Caco-2 (cell line): ENCODE results near the gene TBC1D24. TPM values are rescaled to one million over a fixed set of nuclear protein-coding genes. Genes with fewer than 3 reads are reported as not detected.

Experiments used
- BruUV-seq: library from RNA; stranded (reverse); fragments of 400-500 nt; replicated peaks from 2 replicates; lab custom pipeline; 2021; lab: Mats Ljungman, UMichigan
- CTCF ChIA-PET: fragments of 300-600 bp; sonication (Branson Sonifier 250); formaldehyde crosslinking; loops from one replicate; lab custom pipeline; 2022; ENCODE audit warnings: antibody characterized with exemption; lab: Charles Lee
- POLR2A ChIA-PET: fragments of 300-600 bp; sonication (Branson Sonifier 250); formaldehyde crosslinking; loops from one replicate; lab custom pipeline; 2022; ENCODE audit warnings: antibody characterized with exemption; lab: Charles Lee
- DNase-seq, 2 experiments: peaks; one replicate each; pipeline versions ENCODE4 v3.0.0 to v3.0.0-alpha.2; 2020 to 2022
- H3K27me3 ChIP-seq: replicated peaks from 2 replicates; pipeline ENCODE4 v1.6.0; 2011; ENCODE audit warnings: low read length; ENCODE audit not compliant: control insufficient read depth, insufficient read depth
- H3K36me3 ChIP-seq: 2 replicates; pipeline ENCODE4 v1.5.1; 2011; ENCODE audit warnings: low read length; ENCODE audit not compliant: control insufficient read depth, insufficient read depth
- H3K4me1 ChIP-seq: fragments of 250-450 bp; sonication (Bioruptor Pico); 2 replicates; pipeline ENCODE4 v1.5.1; 2020; ENCODE audit warnings: mild to moderate bottlenecking
- H3K4me3 ChIP-seq: 2 replicates; pipeline ENCODE4 v1.5.1; 2011; ENCODE audit warnings: low read depth, mild to moderate bottlenecking, control low read depth, low read length
- H3K9me3 ChIP-seq: fragments of 250-450 bp; sonication (Bioruptor Pico); 2 replicates; pipeline ENCODE4 v1.5.1; 2020; ENCODE audit warnings: mild to moderate bottlenecking, moderate library complexity
- H3K27ac Mint-ChIP-seq: one replicate; pipeline ENCODE4 v1.8.0; 2022; ENCODE audit warnings: mixed read lengths; ENCODE audit not compliant: unreplicated experiment
- H3K27me3 Mint-ChIP-seq: one replicate; pipeline ENCODE4 v1.8.0; 2022; ENCODE audit warnings: mixed read lengths; ENCODE audit not compliant: insufficient read depth, unreplicated experiment
- H3K36me3 Mint-ChIP-seq: one replicate; pipeline ENCODE4 v1.8.0; 2022; ENCODE audit warnings: mild to moderate bottlenecking, mixed read lengths; ENCODE audit not compliant: insufficient read depth, unreplicated experiment
- H3K4me1 Mint-ChIP-seq: one replicate; pipeline ENCODE4 v1.8.0; 2022; ENCODE audit warnings: low read depth, mixed read lengths; ENCODE audit not compliant: unreplicated experiment
- H3K4me3 Mint-ChIP-seq: one replicate; pipeline ENCODE4 v1.8.0; 2022; ENCODE audit warnings: mild to moderate bottlenecking, moderate library complexity, mixed read lengths; ENCODE audit not compliant: unreplicated experiment
- H3K9me3 Mint-ChIP-seq: one replicate; pipeline ENCODE4 v1.8.0; 2022; ENCODE audit warnings: mixed read lengths; ENCODE audit not compliant: unreplicated experiment
- CTCF ChIP-seq, 2 experiments: fragments of 200-600 bp in 1 of 2; IDR thresholded peaks; 1 replicate in 1 of 2; 2 replicates in 1 of 2; pipeline versions ENCODE4 v1.5.1 to v1.8.0; 2011 to 2022; ENCODE audit warnings: antibody characterized with exemption in 1 of 2, control low read depth in 1 of 2, inconsistent platforms in 1 of 2, low read depth in 1 of 2, low read length in 1 of 2, mild to moderate bottlenecking in 1 of 2, moderate library complexity in 1 of 2; ENCODE audit not compliant: insufficient read depth in 1 of 2, severe bottlenecking in 1 of 2, unreplicated experiment in 1 of 2
- intact Hi-C: fragments of 100-400 bp; cut with micrococcal nuclease; formaldehyde crosslinking; loops from one replicate; pipeline ENCODE4 v1.10.0; 2022; ENCODE audit not compliant: unreplicated experiment
- total RNA-seq: library from RNA; stranded (reverse); gene quantifications from 2 replicates; pipeline ENCODE4 v1.2.3, GENCODE V29; 2022

Gene TBC1D24
- total RNA-seq, 1 experiment from 2014 or later = 20.8 TPM

DNA sequence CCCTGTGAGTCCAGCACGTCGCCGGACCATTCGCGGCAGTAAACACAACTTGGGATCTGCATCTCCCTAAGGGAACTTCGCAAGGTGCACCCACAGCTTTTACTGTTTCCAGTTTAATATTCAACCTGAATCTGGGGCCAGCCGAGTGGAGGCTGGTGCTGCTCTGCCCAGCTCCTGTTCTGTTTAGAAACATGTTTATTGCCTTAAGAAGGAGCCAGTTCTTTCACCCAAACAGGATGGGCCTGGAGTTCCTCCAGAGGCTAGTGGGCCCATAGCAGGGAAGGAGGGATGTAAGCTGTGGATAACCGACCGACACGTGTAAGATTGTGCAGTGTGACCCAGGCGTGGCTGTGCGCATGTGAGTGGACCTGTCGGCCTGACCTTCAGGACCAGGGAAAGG is 17.4 kb downstream of the TBC1D24 start:
- Histone ChIP-seq H3K27me3 (no peaks in the 10 kb centered on the region), H3K4me3 (no peak overlapping the region), H3K9me3 (no peaks in the 10 kb centered on the region), H3K4me1 (no peaks in the 10 kb centered on the region), H3K36me3 (no peaks in the 10 kb centered on the region)
- intact Hi-C loops = no loop called here
- no peak overlapping the region for H3K4me3 Mint-ChIP-seq
- no TSS peak for BruUV-seq
- peaks cover under 1% of the 10 kb centered on the region for H3K4me1 Mint-ChIP-seq
- TF ChIP-seq CTCF (IDR thresholded peaks at IDR 0.05; ENCODE audit: insufficient read depth in 1 of 2, low read depth in 1 of 2, low read length in 1 of 2, severe bottlenecking in 1 of 2, unreplicated experiment in 1 of 2) = no peak
- peaks cover 5% of the 10 kb centered on the region for H3K36me3 Mint-ChIP-seq
- no peak overlapping the region for H3K27ac Mint-ChIP-seq
- CTCF ChIA-PET = no interaction called here
- POLR2A ChIA-PET = no interaction called here
- H3K27me3 Mint-ChIP-seq = no peaks in the 10 kb centered on the region
- no peaks in the 10 kb centered on the region for H3K9me3 Mint-ChIP-seq
- DNase-seq = no peak

DNA sequence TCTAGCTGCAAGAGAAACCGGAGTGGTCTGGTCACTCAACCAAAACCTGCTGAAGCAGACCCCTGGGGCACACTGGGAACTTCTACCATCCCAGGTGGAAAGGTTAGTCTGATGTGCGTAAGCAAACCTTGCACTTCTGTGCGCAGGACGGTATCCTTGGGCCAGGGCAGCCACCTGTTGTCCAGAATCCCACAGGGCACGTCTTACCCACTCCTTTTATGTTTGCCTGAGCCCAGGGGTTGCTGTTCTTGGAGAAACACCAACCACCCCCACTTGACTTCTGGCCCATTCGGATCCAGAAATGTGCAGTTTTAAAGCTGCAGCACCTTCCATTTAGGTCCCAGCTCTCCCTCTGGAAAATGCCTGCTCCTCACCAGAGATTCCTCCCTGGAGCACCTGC is 18.7 kb downstream of the TBC1D24 start:
- Mint-ChIP-seq H3K27ac (no peak overlapping the region), H3K4me1 (peaks cover 6% of the 10 kb centered on the region), H3K27me3 (no peaks in the 10 kb centered on the region), H3K9me3 (no peaks in the 10 kb centered on the region), H3K4me3 (no peak overlapping the region), H3K36me3 (peaks cover 5% of the 10 kb centered on the region)
- intact Hi-C loops = no loop called here
- Histone ChIP-seq H3K9me3 (no peaks in the 10 kb centered on the region), H3K4me1 (no peaks in the 10 kb centered on the region), H3K4me3 (no peak overlapping the region), H3K36me3 (no peaks in the 10 kb centered on the region), H3K27me3 (no peaks in the 10 kb centered on the region)
- ChIA-PET POLR2A (no interaction called here), CTCF (no interaction called here)
- no peak for TF ChIP-seq CTCF (IDR thresholded peaks at IDR 0.05; ENCODE audit: insufficient read depth in 1 of 2, low read depth in 1 of 2, low read length in 1 of 2, severe bottlenecking in 1 of 2, unreplicated experiment in 1 of 2)
- no TSS peak for BruUV-seq
- DNase-seq = no peak

GRCh38 chr16:2494616-2495015 is 19.7 kb downstream of the TBC1D24 start:
- Mint-ChIP-seq H3K27me3 (no peaks in the 10 kb centered on the region), H3K9me3 (no peaks in the 10 kb centered on the region), H3K36me3 (peaks cover 5% of the 10 kb centered on the region), H3K4me1 (peaks cover 6% of the 10 kb centered on the region), H3K27ac (no peak overlapping the region), H3K4me3 (no peak overlapping the region)
- Histone ChIP-seq H3K27me3 (no peaks in the 10 kb centered on the region), H3K4me1 (no peaks in the 10 kb centered on the region), H3K36me3 (no peaks in the 10 kb centered on the region), H3K4me3 (no peak overlapping the region), H3K9me3 (no peaks in the 10 kb centered on the region)
- CTCF ChIA-PET = no interaction called here
- POLR2A ChIA-PET = no interaction called here
- intact Hi-C loops = no loop called here
- no peak for DNase-seq
- TF ChIP-seq CTCF (IDR thresholded peaks at IDR 0.05; ENCODE audit: insufficient read depth in 1 of 2, low read depth in 1 of 2, low read length in 1 of 2, severe bottlenecking in 1 of 2, unreplicated experiment in 1 of 2) = no peak
- BruUV-seq = no TSS peak
